Measurements from ENCODE around the gene ACKR3. TPM values are rescaled to one million over a fixed set of nuclear protein-coding genes. Genes with fewer than 3 reads are reported as not detected.

ACKR3 gene
- total RNA-seq, 1 experiment from 2014 or later: 19.6 TPM

DNA sequence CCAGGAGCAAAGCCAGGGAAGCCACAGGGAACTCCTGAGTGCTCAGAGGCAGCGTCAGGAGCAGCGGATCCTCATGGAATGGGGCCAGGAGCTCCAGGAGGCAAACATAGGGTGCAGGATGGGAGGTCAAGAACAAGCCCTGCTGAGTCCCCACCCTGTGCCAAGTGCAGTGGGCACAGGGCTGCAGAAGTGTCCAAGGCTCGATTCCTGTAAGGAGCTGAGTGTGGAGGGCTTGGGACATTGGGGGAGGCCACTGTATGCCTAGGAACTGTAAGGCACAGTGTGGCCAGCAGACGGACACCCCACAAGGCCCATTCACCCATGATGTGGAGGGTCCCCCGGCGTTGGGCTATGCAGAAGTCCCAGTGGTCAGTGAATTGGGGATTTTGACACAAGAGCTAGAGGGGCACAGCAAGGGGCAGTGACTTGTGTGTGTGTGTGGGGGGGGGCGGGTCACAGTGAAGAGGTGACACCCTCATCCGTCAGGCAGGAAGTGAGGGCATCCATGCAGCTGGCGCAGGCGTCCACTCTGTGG, 55.6 kb downstream of the ACKR3 start:
- POLR2A ChIA-PET (ENCODE audit: unreplicated experiment): interaction anchor here (0.6 kb wide), 1 partner anchor 654 kb away, joined by 3 read pairs; no protein-coding TSS in a partner anchor
- no peaks in the 10 kb centered on the region for H3K9me2 ChIP-seq (ENCODE audit: insufficient read depth)
- CTCF ChIA-PET: no interaction called here

GRCh38 chr2:236626391-236627150, 56.9 kb downstream of the ACKR3 start:
- TF ChIP-seq EZH2 (IDR thresholded peaks at IDR 0.05; ENCODE audit: low read depth): no peak
- TF ChIP-seq, protein P1, sequence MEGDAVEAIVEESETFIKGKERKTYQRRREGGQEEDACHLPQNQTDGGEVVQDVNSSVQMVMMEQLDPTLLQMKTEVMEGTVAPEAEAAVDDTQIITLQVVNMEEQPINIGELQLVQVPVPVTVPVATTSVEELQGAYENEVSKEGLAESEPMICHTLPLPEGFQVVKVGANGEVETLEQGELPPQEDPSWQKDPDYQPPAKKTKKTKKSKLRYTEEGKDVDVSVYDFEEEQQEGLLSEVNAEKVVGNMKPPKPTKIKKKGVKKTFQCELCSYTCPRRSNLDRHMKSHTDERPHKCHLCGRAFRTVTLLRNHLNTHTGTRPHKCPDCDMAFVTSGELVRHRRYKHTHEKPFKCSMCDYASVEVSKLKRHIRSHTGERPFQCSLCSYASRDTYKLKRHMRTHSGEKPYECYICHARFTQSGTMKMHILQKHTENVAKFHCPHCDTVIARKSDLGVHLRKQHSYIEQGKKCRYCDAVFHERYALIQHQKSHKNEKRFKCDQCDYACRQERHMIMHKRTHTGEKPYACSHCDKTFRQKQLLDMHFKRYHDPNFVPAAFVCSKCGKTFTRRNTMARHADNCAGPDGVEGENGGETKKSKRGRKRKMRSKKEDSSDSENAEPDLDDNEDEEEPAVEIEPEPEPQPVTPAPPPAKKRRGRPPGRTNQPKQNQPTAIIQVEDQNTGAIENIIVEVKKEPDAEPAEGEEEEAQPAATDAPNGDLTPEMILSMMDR (conservative IDR thresholded peaks at IDR 0.05): no peak
- Histone ChIP-seq H3F3A (ENCODE audit: insufficient read depth, low read depth) (no peaks in the 10 kb centered on the region), H3K27me3 (ENCODE audit: insufficient read depth, low read depth) (peaks cover 85% of the 10 kb centered on the region), H4K20me1 (ENCODE audit: insufficient read depth) (no peaks in the 10 kb centered on the region), H3K36me3 (ENCODE audit: low read depth) (no peaks in the 10 kb centered on the region), H3K9me3 (ENCODE audit: insufficient read depth, low read depth) (no peaks in the 10 kb centered on the region), H3K79me2 (ENCODE audit: low read depth) (no peaks in the 10 kb centered on the region), H3K4me3 (no peak overlapping the region), H3K9me2 (ENCODE audit: insufficient read depth) (no peaks in the 10 kb centered on the region), H3K27ac (no peak overlapping the region), H2AFZ (no peak overlapping the region), H3K4me2 (no peak overlapping the region), H3K4me1 (replicated peaks; ENCODE audit: insufficient read depth) (peaks cover 4% of the 10 kb centered on the region; the same call in 1 of the 2 replicates)
- DNase-seq: no peak
- BruUV-seq (replicated peaks): no TSS peak
- POLR2A ChIA-PET (ENCODE audit: unreplicated experiment): no interaction called here
- CTCF ChIA-PET: no interaction called here
- intact Hi-C loops (cut with micrococcal nuclease; ENCODE audit: unreplicated experiment): no loop called here

More for the DNA sequence above, 55.6 kb downstream of the ACKR3 start:
- Histone ChIP-seq H3F3A (ENCODE audit: insufficient read depth, low read depth) (no peaks in the 10 kb centered on the region), H4K20me1 (ENCODE audit: insufficient read depth) (no peaks in the 10 kb centered on the region), H3K9me3 (ENCODE audit: insufficient read depth, low read depth) (no peaks in the 10 kb centered on the region), H3K27me3 (ENCODE audit: insufficient read depth, low read depth) (peaks cover 88% of the 10 kb centered on the region), H3K4me1 (replicated peaks; ENCODE audit: insufficient read depth) (peaks cover 4% of the 10 kb centered on the region; the same call in 1 of the 2 replicates), H3K4me3 (no peak overlapping the region), H3K4me2 (no peak overlapping the region), H3K36me3 (ENCODE audit: low read depth) (no peaks in the 10 kb centered on the region), H2AFZ (no peak overlapping the region), H3K79me2 (ENCODE audit: low read depth) (no peaks in the 10 kb centered on the region), H3K27ac (no peak overlapping the region)
- intact Hi-C loops (cut with micrococcal nuclease; ENCODE audit: unreplicated experiment): no loop called here
- BruUV-seq (replicated peaks): no TSS peak
- DNase-seq: no peak
- TF ChIP-seq EZH2 (IDR thresholded peaks at IDR 0.05; ENCODE audit: low read depth): no peak
- TF ChIP-seq, protein P1 (conservative IDR thresholded peaks at IDR 0.05): no peak

GRCh38 chr2:236627193-236627592, 57.6 kb downstream of the ACKR3 start:
- no TSS peak for BruUV-seq (replicated peaks)
- H3F3A ChIP-seq (ENCODE audit: insufficient read depth, low read depth): no peaks in the 10 kb centered on the region
- H4K20me1 ChIP-seq (ENCODE audit: insufficient read depth): no peaks in the 10 kb centered on the region
- DNase-seq: no peak
- H3K9me3 ChIP-seq (ENCODE audit: insufficient read depth, low read depth): no peaks in the 10 kb centered on the region
- intact Hi-C loops (cut with micrococcal nuclease; ENCODE audit: unreplicated experiment): no loop called here
- H2AFZ ChIP-seq: no peak overlapping the region
- no peaks in the 10 kb centered on the region for H3K36me3 ChIP-seq (ENCODE audit: low read depth)
- no peak overlapping the region for H3K4me3 ChIP-seq
- no peak overlapping the region for H3K27ac ChIP-seq
- POLR2A ChIA-PET (ENCODE audit: unreplicated experiment): no interaction called here
- no peak overlapping the region for H3K4me2 ChIP-seq
- peaks cover 84% of the 10 kb centered on the region for H3K27me3 ChIP-seq (ENCODE audit: insufficient read depth, low read depth)
- CTCF ChIA-PET: no interaction called here
- no peaks in the 10 kb centered on the region for H3K9me2 ChIP-seq (ENCODE audit: insufficient read depth)
- no peaks in the 10 kb centered on the region for H3K79me2 ChIP-seq (ENCODE audit: low read depth)
- H3K4me1 ChIP-seq (replicated peaks; ENCODE audit: insufficient read depth): no peaks in the 10 kb centered on the region
- TF ChIP-seq EZH2 (IDR thresholded peaks at IDR 0.05; ENCODE audit: low read depth): no peak
- TF ChIP-seq, protein P1 (conservative IDR thresholded peaks at IDR 0.05): no peak
